NB4 (cell line): ENCODE results near the gene ASB10.

Source experiments
- DNase-seq: peaks from one replicate; pipeline ENCODE4 v3.0.0; 2010; ENCODE audit warnings: low read depth
- H3K4me3 ChIP-seq: one replicate; pipeline ENCODE4 v1.5.1; 2011; ENCODE audit warnings: mild to moderate bottlenecking, low read depth, low read length, moderate library complexity
- CTCF ChIP-seq: IDR thresholded peaks from one replicate; pipeline ENCODE4 v1.5.1; 2012; ENCODE audit warnings: low read depth, low read length
- MAX ChIP-seq: IDR thresholded peaks from 2 replicates; pipeline ENCODE4 v1.6.1; 2011; ENCODE audit warnings: low read depth, low read length
- MYC ChIP-seq: IDR thresholded peaks from 2 replicates; pipeline ENCODE4 v1.6.1; 2011; ENCODE audit warnings: low read depth, low read length
- POLR2A ChIP-seq: IDR thresholded peaks from 2 replicates; pipeline ENCODE4 v1.6.1; 2011; ENCODE audit warnings: mild to moderate bottlenecking; ENCODE audit not compliant: insufficient read length; ENCODE audit errors: extremely low read depth

Gene ASB10

GRCh38 chr7:151232091-151232916, 45.3 kb upstream of the ASB10 start, which contains the start of gene CHPF2:
Gene CHPF2 (plus strand): TSS chr7:151232483. CDS start chr7:151234012, 1,529 bp downstream.
- peak within 1 kb of the TSS; percentile 92 for H3K4me3 ChIP-seq
- peak; percentile 53; the same call in 1 of the 2 replicates for TF ChIP-seq MYC
- TF ChIP-seq MAX: peak; percentile 80
- TF ChIP-seq CTCF: no peak
- TF ChIP-seq POLR2A: peak; percentile 87
- peak; percentile 97 for DNase-seq

- no peak for DNase-seq
- H3K4me3 ChIP-seq: no peak overlapping the region
- no peak for TF ChIP-seq MYC
- no peak for TF ChIP-seq POLR2A
- TF ChIP-seq MAX: no peak
- no peak for TF ChIP-seq CTCF
Measured at GRCh38 chr7:151231080-151231479, 44.0 kb upstream of the ASB10 start.

GRCh38 chr7:151229249-151229648, 42.2 kb upstream of the ASB10 start:
- DNase-seq: no peak
- H3K4me3 ChIP-seq: no peak overlapping the region
- no peak for TF ChIP-seq MAX
- no peak for TF ChIP-seq CTCF

GRCh38 chr7:151228024-151228866, 41.2 kb upstream of the ASB10 start:
- peak overlapping the region; percentile 89 for H3K4me3 ChIP-seq
- DNase-seq: no peak
- TF ChIP-seq MYC (no peak), POLR2A (no peak), MAX (no peak)

GRCh38 chr7:151226875-151227782, 40.1 kb upstream of the ASB10 start, which contains the start of gene ABCF2:
Gene ABCF2 (minus strand): TSS chr7:151227205. CDS start chr7:151226458, 747 bp downstream.
- peak; percentile 100 for DNase-seq
- H3K4me3 ChIP-seq: peak within 1 kb of the TSS; percentile 93
- TF ChIP-seq MAX: peak; percentile 83
- TF ChIP-seq CTCF: no peak
- TF ChIP-seq MYC: peak; percentile 95
- TF ChIP-seq POLR2A: peak; percentile 74
